Upper lobe of right lung (tissue), 1 donor: ENCODE data around the gene IL1RAPL1. TPM values are rescaled to one million over a fixed set of nuclear protein-coding genes. Genes with fewer than 3 reads are reported as not detected.

ENCODE experiments used
- ATAC-seq: fragments of 200-7000 bp; cut with Tn5 transposase; one replicate; pipeline ENCODE4 v1.9.1; 2020; ENCODE audit warnings: mild to moderate bottlenecking, moderate library complexity
- DNase-seq: peaks from one replicate; pipeline ENCODE4 v3.0.0-alpha.2; 2020
- H3K27ac ChIP-seq: fragments of 200-600 bp; one replicate; pipeline ENCODE4 v1.8.0; 2022
- H3K27me3 ChIP-seq: fragments of 200-600 bp; one replicate; pipeline ENCODE4 v1.8.0; 2022; ENCODE audit warnings: mild to moderate bottlenecking
- H3K36me3 ChIP-seq: fragments of 200-600 bp; one replicate; pipeline ENCODE4 v1.8.0; 2022
- H3K4me1 ChIP-seq: fragments of 200-600 bp; one replicate; pipeline ENCODE4 v1.8.0; 2022
- H3K4me3 ChIP-seq: fragments of 200-600 bp; one replicate; pipeline ENCODE4 v1.8.0; 2022; ENCODE audit warnings: mild to moderate bottlenecking
- H3K9me3 ChIP-seq: fragments of 200-600 bp; one replicate; pipeline ENCODE4 v1.8.0; 2022
- CTCF ChIP-seq: fragments of 200-600 bp; IDR thresholded peaks from one replicate; pipeline ENCODE4 v1.8.0; 2022; ENCODE audit warnings: antibody characterized with exemption
- intact Hi-C: fragments of 100-400 bp; cut with DNase I; formaldehyde crosslinking; loops from one replicate; pipeline ENCODE4 v1.11.0; 2022
- total RNA-seq: library from RNA; stranded (reverse); fragmentation: NEBNext Ultra II Directional; extraction: Animal tissue kit (Norgen Biotek cat#: 25700); gene quantifications from one replicate; pipeline ENCODE4 v1.2.1, GENCODE V29; 2021
- donor health status: DM: no; HTN: yes; CAD: no; lungs with severe emphysema.

The IL1RAPL1 gene
- total RNA-seq, 1 donor from 2014 or later, result not detected

GRCh38 chrX:28552882-28553829 lies 34.1 kb upstream of the IL1RAPL1 start:
- Histone ChIP-seq H3K36me3 (no peaks in the 10 kb centered on the region), H3K9me3 (no peaks in the 10 kb centered on the region), H3K27ac (no peak overlapping the region), H3K27me3 (no peaks in the 10 kb centered on the region), H3K4me1 (no peaks in the 10 kb centered on the region), H3K4me3 (no peak overlapping the region)
- intact Hi-C loops, result no loop called here
- TF ChIP-seq CTCF, result no peak
- ATAC-seq (no peak), DNase-seq (no peak)

DNA sequence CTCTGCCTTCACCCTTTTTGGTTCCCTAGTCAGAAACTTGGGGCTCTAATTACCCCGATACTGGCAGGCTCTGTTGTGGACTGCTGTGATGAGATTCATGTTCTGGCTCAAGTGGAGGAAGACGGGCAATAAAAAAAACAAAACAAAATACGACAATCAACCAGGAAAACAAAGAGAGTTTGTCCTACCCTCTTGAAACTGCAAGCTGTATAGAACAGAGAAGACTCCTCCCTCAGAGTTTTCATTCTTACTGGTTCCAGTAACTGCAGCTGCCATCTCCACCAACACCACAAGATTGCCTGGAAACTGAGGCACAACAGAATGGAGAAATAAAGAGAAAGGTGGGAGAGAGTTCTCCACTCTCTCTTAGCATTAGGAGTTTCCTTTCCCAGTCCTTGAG lies 11.1 kb upstream of the IL1RAPL1 start:
- Histone ChIP-seq H3K9me3 (no peaks in the 10 kb centered on the region), H3K27ac (no peak overlapping the region), H3K4me1 (no peaks in the 10 kb centered on the region), H3K4me3 (no peak overlapping the region), H3K36me3 (no peaks in the 10 kb centered on the region), H3K27me3 (no peaks in the 10 kb centered on the region)
- DNase-seq (no peak), ATAC-seq (no peak)
- intact Hi-C loops, result no loop called here
- no peak for TF ChIP-seq CTCF

- no peaks in the 10 kb centered on the region for H3K36me3 ChIP-seq
- intact Hi-C loops, result no loop called here
- H3K9me3 ChIP-seq, result no peaks in the 10 kb centered on the region
- no peaks in the 10 kb centered on the region for H3K27me3 ChIP-seq
- TF ChIP-seq CTCF, result no peak
- ATAC-seq (no peak), DNase-seq (no peak)
- no peak overlapping the region for H3K4me3 ChIP-seq
- H3K27ac ChIP-seq, result no peak overlapping the region
- H3K4me1 ChIP-seq, result no peaks in the 10 kb centered on the region
Measured at GRCh38 chrX:28581522-28581921, 5.7 kb upstream of the IL1RAPL1 start.

GRCh38 chrX:28582511-28582910 lies 4.7 kb upstream of the IL1RAPL1 start:
- H3K4me3 ChIP-seq, result no peak overlapping the region
- H3K27me3 ChIP-seq, result no peaks in the 10 kb centered on the region
- ATAC-seq, result no peak
- H3K36me3 ChIP-seq, result no peaks in the 10 kb centered on the region
- H3K4me1 ChIP-seq, result no peaks in the 10 kb centered on the region
- no peak for DNase-seq
- H3K9me3 ChIP-seq, result no peaks in the 10 kb centered on the region
- TF ChIP-seq CTCF, result no peak
- intact Hi-C loops, result no loop called here
- H3K27ac ChIP-seq, result no peak overlapping the region

GRCh38 chrX:28584025-28584424 lies 3.2 kb upstream of the IL1RAPL1 start:
- H3K4me1 ChIP-seq, result no peaks in the 10 kb centered on the region
- no peak overlapping the region for H3K27ac ChIP-seq
- H3K36me3 ChIP-seq, result no peaks in the 10 kb centered on the region
- TF ChIP-seq CTCF, result no peak
- H3K4me3 ChIP-seq, result no peak overlapping the region
- DNase-seq, result no peak
- H3K27me3 ChIP-seq, result no peaks in the 10 kb centered on the region
- no peaks in the 10 kb centered on the region for H3K9me3 ChIP-seq
- intact Hi-C loops, result no loop called here
- no peak for ATAC-seq
